T-helper 1 cell treated with Interleukin-12 subunit alpha and Interleukin-12 subunit beta and Interleukin-4 antibody, amounts not matched to agents 30 ng/mL and 1 ng/mL, for 36 hours (primary cell): ENCODE data around the gene MBNL1. TPM values are rescaled to one million over a fixed set of nuclear protein-coding genes. Genes with fewer than 3 reads are reported as not detected.
"Not testable (repeated sequence)": the region's sequence is repeated elsewhere in the genome, so short reads cannot be mapped to it uniquely, and the experiment has no call there.

ENCODE experiments used
- intact Hi-C: fragments of 100-400 bp; cut with micrococcal nuclease; formaldehyde crosslinking; loops from one replicate; pipeline ENCODE4 v1.15.1; 2024
- total RNA-seq: library from RNA; stranded (reverse); gene quantifications from 2 replicates; pipeline ENCODE4 v1.2.3, GENCODE V29; 2022

The MBNL1 gene
- total RNA-seq, 1 donor from 2014 or later: 485 TPM

- intact Hi-C loops: no loop called here
These were observed 123.6 kb downstream of the MBNL1 start for GRCh38 chr3:152392272-152392880.

GRCh38 chr3:152394246-152394645 lies 125.5 kb downstream of the MBNL1 start:
- intact Hi-C loops: no loop called here

GRCh38 chr3:152395764-152396163 lies 127.0 kb downstream of the MBNL1 start:
- intact Hi-C loops: no loop called here

- intact Hi-C loops: no loop called here
These were observed 128.1 kb downstream of the MBNL1 start for GRCh38 chr3:152396867-152397266.

- intact Hi-C loops: not testable (repeated sequence)
These were observed 128.6 kb downstream of the MBNL1 start for GRCh38 chr3:152397348-152397747.

- intact Hi-C loops: no loop called here
These were observed 129.8 kb downstream of the MBNL1 start for GRCh38 chr3:152398495-152398894.

- intact Hi-C loops: no loop called here
These were observed 130.6 kb downstream of the MBNL1 start for GRCh38 chr3:152399374-152399773.

GRCh38 chr3:152400887-152401286 lies 132.2 kb downstream of the MBNL1 start:
- intact Hi-C loops: no loop called here

- intact Hi-C loops: loop anchor here (1.0 kb wide), 1 partner anchor 10 kb away; no protein-coding TSS in a partner anchor
These were observed 134.1 kb downstream of the MBNL1 start for GRCh38 chr3:152402695-152403451.

GRCh38 chr3:152403632-152404066 lies 134.9 kb downstream of the MBNL1 start:
- intact Hi-C loops: loop anchor here (1.0 kb wide), 1 partner anchor 10 kb away; no protein-coding TSS in a partner anchor

GRCh38 chr3:152404976-152405375 lies 136.2 kb downstream of the MBNL1 start:
- intact Hi-C loops: no loop called here

GRCh38 chr3:152405915-152406802 lies 137.4 kb downstream of the MBNL1 start:
- intact Hi-C loops: no loop called here

GRCh38 chr3:152413240-152413639 lies 144.5 kb downstream of the MBNL1 start:
- intact Hi-C loops: loop anchor here (1.0 kb wide), 1 partner anchor 10 kb away; no protein-coding TSS in a partner anchor

GRCh38 chr3:152416808-152417580 lies 148.3 kb downstream of the MBNL1 start:
- intact Hi-C loops: no loop called here

- intact Hi-C loops: no loop called here
These were observed 151.0 kb downstream of the MBNL1 start for GRCh38 chr3:152419748-152420147.

- intact Hi-C loops: no loop called here
These were observed 152.4 kb downstream of the MBNL1 start for GRCh38 chr3:152421162-152421561.

- intact Hi-C loops: no loop called here
These were observed 157.7 kb downstream of the MBNL1 start for GRCh38 chr3:152426393-152426792.

- intact Hi-C loops: no loop called here
These were observed 159.8 kb downstream of the MBNL1 start for GRCh38 chr3:152428577-152428976.

GRCh38 chr3:152430223-152431002 lies 161.7 kb downstream of the MBNL1 start:
- intact Hi-C loops: no loop called here

GRCh38 chr3:152434142-152434541 lies 165.4 kb downstream of the MBNL1 start:
- intact Hi-C loops: no loop called here
